Left cardiac atrium (tissue), 4 donors: ENCODE data around the gene SMYD2. TPM values are rescaled to one million over a fixed set of nuclear protein-coding genes. Genes with fewer than 3 reads are reported as not detected.

ENCODE experiments used
- ATAC-seq, 2 donors: fragments of 200-7000 bp; cut with Tn5 transposase; one replicate each; pipeline ENCODE4 v1.9.1; 2020; ENCODE audit warnings: mild to moderate bottlenecking in 2 of 2, moderate library complexity in 2 of 2
- DNase-seq: peaks from one replicate; pipeline ENCODE4 v3.0.0-alpha.2; 2020
- intact Hi-C, 2 donors: fragments of 100-400 bp; cut with DNase I; formaldehyde crosslinking; loops; one replicate each; pipeline versions ENCODE4 v1.14.1 to v1.15.1; 2022 to 2023
- long read RNA-seq: library from polyadenylated mRNA; unstranded; transcript quantifications from one replicate; pipeline ENCODE4 v2.0.0, GENCODE V29; 2021
- total RNA-seq, 2 donors: library from RNA; stranded (reverse); fragmentation: NEBNext Ultra II Directional; extraction: Animal tissue kit (Norgen Biotek cat#: 25700); gene quantifications; one replicate each; pipeline ENCODE4 v1.2.1, GENCODE V29; 2021
- donor health status: DM: no; HTN: yes; CAD: no.
- donor health status: DM: no; HTN: yes; CAD: no; lungs with severe emphysema.
- donor health status: DM: yes; HTN: yes; CAD: no.
- donor health status: Dilated cardiomyopathy.

SMYD2 gene, protein sequence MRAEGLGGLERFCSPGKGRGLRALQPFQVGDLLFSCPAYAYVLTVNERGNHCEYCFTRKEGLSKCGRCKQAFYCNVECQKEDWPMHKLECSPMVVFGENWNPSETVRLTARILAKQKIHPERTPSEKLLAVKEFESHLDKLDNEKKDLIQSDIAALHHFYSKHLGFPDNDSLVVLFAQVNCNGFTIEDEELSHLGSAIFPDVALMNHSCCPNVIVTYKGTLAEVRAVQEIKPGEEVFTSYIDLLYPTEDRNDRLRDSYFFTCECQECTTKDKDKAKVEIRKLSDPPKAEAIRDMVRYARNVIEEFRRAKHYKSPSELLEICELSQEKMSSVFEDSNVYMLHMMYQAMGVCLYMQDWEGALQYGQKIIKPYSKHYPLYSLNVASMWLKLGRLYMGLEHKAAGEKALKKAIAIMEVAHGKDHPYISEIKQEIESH
- total RNA-seq = 1 to 10 TPM; 8.7 to 9.4 TPM
- long read RNA-seq, transcript SMYD2-201 (12 exons, 1,671 nt) = major isoform, 5 of 5 reads
- long read RNA-seq, partial matches to known transcripts = 0 of 5 reads
- long read RNA-seq, other reads (novel, unspliced or antisense) = 0 of 5 reads

GRCh38 chr1:214281021-214281719, at the start of gene SMYD2:
TSS of gene SMYD2 (plus strand) at chr1:214281159. CDS start at chr1:214281255, 96 bp downstream.
- DNase-seq = peak; percentile 72
- intact Hi-C loops = no loop called here
- peak; percentile 91 to 92 for ATAC-seq

- ATAC-seq = peak; percentile 55 to 61
- intact Hi-C loops = no loop called here
- no peak for DNase-seq
These were observed 46.9 kb upstream of the SMYD2 start for GRCh38 chr1:214233856-214234634.

DNA sequence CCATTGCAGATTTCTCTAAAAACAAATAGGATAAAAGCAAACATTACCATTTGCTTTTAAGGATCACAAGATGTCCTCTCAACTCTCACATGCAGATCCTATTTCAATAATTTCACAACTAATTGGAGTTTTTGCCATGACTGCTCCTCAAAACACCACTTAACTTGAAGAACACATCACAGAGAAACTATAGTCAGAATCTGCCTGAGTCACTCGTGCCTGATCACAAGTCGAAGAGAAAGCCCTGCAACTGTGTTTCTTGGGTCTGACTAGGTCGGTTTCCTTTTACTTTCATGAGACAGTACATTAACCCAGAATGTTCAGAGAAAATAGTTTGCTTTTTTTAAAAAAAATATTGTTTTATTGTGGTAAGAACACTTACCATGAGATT, 46.3 kb upstream of the SMYD2 start:
- intact Hi-C loops = no loop called here
- no peak for ATAC-seq
- DNase-seq = no peak

GRCh38 chr1:214236477-214236876, 44.5 kb upstream of the SMYD2 start:
- intact Hi-C loops = no loop called here
- DNase-seq (no peak), ATAC-seq (no peak)

DNA sequence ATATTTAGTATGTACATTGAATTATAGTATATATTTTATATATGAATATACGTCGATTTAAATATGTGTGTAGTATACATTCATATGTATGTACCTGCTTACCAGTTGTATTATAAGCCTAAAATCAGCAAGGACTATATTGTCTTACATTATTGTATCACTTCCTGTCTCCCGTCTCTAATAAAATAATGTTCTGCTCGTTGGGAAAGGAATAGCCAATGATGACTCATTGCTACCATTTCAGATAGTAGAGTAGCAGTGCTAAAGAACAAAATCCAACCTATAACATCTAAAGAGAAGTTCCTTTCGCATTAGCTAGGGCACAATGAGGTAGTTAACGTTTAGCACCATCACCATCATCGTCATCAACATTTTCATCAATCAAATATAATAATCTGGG, 39.9 kb upstream of the SMYD2 start:
- ATAC-seq = no peak
- no peak for DNase-seq
- intact Hi-C loops = no loop called here

- DNase-seq (no peak), ATAC-seq (no peak)
- intact Hi-C loops = no loop called here
These were observed 36.7 kb upstream of the SMYD2 start for GRCh38 chr1:214244252-214244651.

DNA sequence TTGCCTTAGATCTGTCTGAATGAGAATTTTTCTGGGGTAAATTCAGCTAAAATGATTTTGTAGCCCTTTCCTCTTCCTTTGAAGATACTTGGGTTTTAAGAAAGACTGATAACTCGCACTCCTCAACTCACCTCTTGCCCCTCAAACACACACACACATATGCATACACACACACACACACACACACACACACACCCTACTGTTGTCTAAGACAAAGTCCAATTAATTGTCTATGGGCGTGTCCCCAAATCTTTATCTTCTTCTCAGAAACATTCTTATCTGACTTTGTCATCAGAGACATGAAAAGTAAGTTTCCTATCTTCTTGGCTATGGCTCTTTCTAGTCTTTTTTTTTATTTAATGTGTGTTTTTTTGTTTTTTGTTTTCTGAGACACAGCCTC, 36.1 kb upstream of the SMYD2 start:
- intact Hi-C loops = no loop called here
- DNase-seq = no peak
- no peak for ATAC-seq

DNA sequence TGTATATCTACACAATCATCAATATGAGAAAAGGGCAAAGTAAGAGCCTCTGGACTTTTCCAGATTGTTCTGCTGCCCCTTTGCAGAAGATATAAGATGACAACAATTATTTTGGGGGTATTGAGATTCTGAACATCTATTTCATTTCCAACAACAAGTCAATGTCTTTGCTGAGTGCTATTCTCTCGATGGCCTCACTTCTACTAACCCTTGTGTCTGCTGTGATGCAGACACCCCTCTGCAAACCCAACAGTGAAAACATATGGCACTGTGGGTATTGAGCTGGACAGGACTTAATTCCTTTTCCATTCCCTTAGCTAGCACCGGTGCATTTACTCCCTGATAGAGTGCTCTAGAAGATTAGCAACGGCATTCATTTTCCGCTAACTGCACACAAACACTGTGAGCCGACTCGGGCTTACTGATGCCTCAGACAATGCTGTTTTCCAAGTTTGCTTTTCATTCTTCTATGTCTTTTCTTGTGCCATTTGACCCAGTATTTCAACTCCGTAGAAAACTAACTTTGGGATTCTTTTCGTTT, 33.4 kb upstream of the SMYD2 start:
- DNase-seq = no peak
- no peak for ATAC-seq
- intact Hi-C loops = no loop called here

GRCh38 chr1:214248311-214249085, 32.5 kb upstream of the SMYD2 start:
- no peak for ATAC-seq
- DNase-seq = no peak
- intact Hi-C loops = no loop called here

DNA sequence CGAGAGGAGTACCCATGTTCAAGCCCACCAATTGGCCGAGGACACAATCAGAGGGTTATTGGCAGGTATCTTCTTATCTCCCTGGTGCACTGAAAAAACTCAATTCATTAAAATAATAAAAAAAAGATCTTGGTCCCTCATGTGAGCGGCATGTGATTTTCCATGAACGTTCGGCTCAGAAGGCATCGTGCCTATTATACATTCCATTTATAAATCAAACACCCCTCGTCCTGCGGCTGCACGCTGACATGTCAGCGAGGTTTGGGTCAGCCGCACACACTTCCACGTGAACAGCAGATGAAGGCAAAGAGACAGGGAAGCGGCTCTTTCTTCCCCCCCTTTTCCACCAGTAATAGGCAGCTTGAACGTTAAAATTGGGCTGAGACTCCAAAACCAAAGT, 31.3 kb upstream of the SMYD2 start:
- intact Hi-C loops = no loop called here
- no peak for DNase-seq
- no peak for ATAC-seq

DNA sequence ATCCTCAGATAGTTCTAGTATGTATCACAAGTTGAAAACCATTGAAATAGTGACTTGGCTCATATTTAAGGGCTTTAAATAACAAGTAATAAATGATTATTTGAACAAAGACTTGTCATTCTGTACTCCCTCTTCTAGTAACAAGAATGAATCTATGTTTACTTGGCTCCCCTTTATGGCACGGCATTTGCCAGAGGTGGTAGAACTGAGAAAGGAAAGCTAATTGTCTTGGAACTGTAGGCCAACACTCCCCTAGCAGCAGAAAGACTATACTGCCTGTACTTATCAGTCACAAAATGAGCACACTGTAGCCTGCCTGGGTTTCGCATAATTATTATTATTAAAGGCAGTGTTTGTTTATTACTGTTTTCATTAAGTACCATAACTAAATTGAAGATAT, 29.6 kb upstream of the SMYD2 start:
- ATAC-seq (no peak), DNase-seq (no peak)
- intact Hi-C loops = no loop called here

DNA sequence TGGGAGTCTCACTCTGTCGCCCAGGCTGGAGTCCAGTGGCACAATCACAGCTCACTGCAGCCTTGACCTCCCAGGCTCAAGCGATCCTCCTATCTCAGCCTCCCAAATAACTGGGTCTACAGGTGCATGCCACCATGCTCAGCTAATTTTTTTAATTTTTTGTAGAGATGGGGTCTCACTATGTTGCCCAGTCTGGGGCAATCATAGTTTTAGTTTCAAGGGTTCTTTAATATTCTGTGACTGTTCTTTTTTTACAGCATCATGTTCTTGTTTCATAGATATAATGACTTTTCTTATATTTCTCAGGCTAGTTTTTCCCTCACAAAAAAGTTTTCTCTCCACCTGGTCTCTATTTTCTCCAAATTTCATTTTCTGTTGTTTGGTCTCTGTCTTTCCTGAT, 25.4 kb upstream of the SMYD2 start:
- DNase-seq = no peak
- no peak for ATAC-seq
- intact Hi-C loops = no loop called here

- no peak for DNase-seq
- intact Hi-C loops = no loop called here
- no peak for ATAC-seq
These were observed 21.5 kb upstream of the SMYD2 start for GRCh38 chr1:214259353-214259977.

DNA sequence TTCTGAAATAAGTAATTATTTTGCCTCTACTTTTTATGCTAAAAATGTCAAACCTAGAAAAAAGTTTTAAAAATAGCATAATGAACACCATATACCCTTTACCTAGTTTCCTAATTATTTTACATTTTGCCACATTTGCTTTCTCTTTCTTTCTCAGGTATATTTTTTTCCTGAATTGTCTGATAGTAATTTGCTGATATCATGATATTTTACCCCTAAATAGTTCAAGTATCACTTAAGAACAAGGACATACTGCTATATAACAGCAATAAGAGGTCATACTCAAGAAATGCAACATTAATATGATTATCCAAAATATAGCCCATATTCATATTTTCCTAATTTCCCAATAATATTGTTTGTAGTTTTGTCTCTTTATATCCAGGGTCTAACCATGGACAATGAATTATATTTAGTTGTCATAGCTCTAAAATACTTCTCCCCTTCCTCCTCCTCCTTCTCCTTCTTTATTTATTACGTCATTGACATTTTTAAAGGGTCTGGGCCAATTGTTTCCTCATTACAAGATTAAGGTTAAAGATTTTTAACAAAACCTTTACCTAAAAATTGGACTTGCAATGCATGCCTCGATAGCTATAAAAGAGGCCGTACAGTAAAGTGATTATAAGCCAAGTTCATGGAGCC, 20.3 kb upstream of the SMYD2 start:
- no peak for ATAC-seq
- intact Hi-C loops = loop anchor here (1.0 to 10.0 kb wide), 4 partner anchors 48 to 324 kb away; no protein-coding TSS in a partner anchor
- DNase-seq = no peak

- intact Hi-C loops = loop anchor here (1.0 to 10.0 kb wide), 4 partner anchors 49 to 323 kb away; no protein-coding TSS in a partner anchor
- DNase-seq (peak; percentile 83), ATAC-seq (peak; percentile 97)
These were observed 19.5 kb upstream of the SMYD2 start for GRCh38 chr1:214261206-214262123.

DNA sequence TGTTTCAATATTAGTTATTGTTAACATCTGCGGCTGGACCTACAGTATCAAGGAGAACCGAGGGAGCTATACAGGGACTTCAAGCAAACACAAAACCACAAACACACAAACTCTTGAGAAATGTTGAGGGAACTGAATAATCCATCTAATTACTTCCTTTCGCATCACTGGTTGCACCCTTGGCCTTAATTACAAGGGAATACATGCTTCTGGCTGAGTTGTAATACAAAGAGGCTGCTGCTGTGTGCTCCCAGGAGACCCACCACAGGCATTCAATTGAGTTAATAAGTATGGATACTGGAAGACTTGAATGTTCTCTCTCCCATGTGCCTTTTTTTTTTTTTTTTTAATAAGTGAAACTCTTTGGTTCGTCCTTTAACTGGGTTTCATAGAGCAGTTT, 16.8 kb upstream of the SMYD2 start:
- no peak for ATAC-seq
- intact Hi-C loops = loop anchor here (5.0 to 10.0 kb wide), 3 partner anchors 52 to 321 kb away; no protein-coding TSS in a partner anchor
- no peak for DNase-seq
